T-helper 2 cell treated with Interferon-gamma antibody and Interleukin-4, amounts not matched to agents 5 μg/mL and 100 μg/mL, for 36 hours (primary cell): ENCODE results near the gene USP8.

ENCODE experiments used
- DNase-seq: peaks from one replicate; pipeline ENCODE4 v3.0.0; 2021; ENCODE audit warnings: low spot score
- H3K27ac Mint-ChIP-seq: one replicate; pipeline ENCODE4 v1.8.0; 2021; ENCODE audit warnings: mild to moderate bottlenecking, mixed read lengths
- H3K27me3 Mint-ChIP-seq: one replicate; pipeline ENCODE4 v1.8.0; 2021; ENCODE audit warnings: low read depth, mixed read lengths
- H3K36me3 Mint-ChIP-seq: one replicate; pipeline ENCODE4 v1.8.0; 2021; ENCODE audit warnings: low read depth, mixed read lengths
- H3K4me1 Mint-ChIP-seq: one replicate; pipeline ENCODE4 v1.8.0; 2021; ENCODE audit warnings: low read depth, mixed read lengths
- H3K4me3 Mint-ChIP-seq: one replicate; pipeline ENCODE4 v1.8.0; 2022; ENCODE audit warnings: mild to moderate bottlenecking, moderate library complexity, mixed read lengths
- H3K9me3 Mint-ChIP-seq: one replicate; pipeline ENCODE4 v1.8.0; 2021; ENCODE audit warnings: mixed read lengths

Gene USP8

DNA sequence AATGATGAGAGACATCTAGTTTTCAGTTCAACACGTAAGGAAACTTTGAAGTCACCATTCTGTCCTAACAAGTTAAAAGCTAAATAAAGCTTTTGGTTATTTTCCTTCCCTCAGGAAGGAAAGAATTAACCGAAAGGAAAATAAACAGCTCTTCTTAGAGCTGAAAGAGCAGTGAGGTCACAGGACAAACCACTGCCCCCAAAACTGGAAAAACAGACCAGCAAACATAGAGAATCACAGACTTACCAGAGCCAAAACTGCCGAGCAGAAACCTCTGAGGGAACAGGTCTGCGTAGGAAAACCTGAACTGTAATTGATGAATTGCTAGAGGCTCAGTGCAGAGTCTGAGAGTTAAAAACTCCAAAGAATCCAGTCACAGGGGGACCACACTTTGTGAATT lies 107.6 kb downstream of the USP8 start:
- Mint-ChIP-seq H3K27ac (no peak overlapping the region), H3K4me1 (peaks cover 7% of the 10 kb centered on the region), H3K4me3 (no peak overlapping the region), H3K9me3 (no peaks in the 10 kb centered on the region), H3K27me3 (no peaks in the 10 kb centered on the region), H3K36me3 (no peaks in the 10 kb centered on the region)
- no peak for DNase-seq

- Mint-ChIP-seq H3K4me3 (no peak overlapping the region), H3K9me3 (no peaks in the 10 kb centered on the region), H3K27me3 (peaks cover 5% of the 10 kb centered on the region), H3K27ac (no peak overlapping the region), H3K4me1 (peaks cover 13% of the 10 kb centered on the region), H3K36me3 (no peaks in the 10 kb centered on the region)
- no peak for DNase-seq
These were observed 118.6 kb downstream of the USP8 start for GRCh38 chr15:50542887-50543210.

DNA sequence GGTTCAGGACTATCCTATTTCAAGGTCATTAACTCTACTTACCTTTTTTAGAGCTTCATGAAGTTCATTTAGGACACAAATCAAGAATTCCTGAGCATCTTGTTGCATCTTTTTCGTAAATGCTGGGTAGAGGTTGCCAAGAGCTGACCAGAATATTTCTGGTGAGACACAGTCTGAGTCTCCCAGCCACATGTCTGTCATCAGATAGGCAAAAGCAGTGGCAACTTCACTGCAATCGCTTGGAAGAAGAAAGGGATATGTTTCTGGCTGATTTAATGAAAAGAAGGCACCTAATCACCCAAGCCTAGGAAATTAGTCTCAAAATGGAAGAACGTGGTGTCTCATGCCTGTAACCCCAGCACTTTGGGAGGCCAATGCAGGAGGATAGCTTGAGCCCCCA lies 119.4 kb downstream of the USP8 start:
- DNase-seq, result no peak
- H3K4me3 Mint-ChIP-seq, result no peak overlapping the region
- H3K27me3 Mint-ChIP-seq, result peaks cover 5% of the 10 kb centered on the region
- H3K36me3 Mint-ChIP-seq, result no peaks in the 10 kb centered on the region
- H3K4me1 Mint-ChIP-seq, result peaks cover 13% of the 10 kb centered on the region
- no peaks in the 10 kb centered on the region for H3K9me3 Mint-ChIP-seq
- H3K27ac Mint-ChIP-seq, result no peak overlapping the region

DNA sequence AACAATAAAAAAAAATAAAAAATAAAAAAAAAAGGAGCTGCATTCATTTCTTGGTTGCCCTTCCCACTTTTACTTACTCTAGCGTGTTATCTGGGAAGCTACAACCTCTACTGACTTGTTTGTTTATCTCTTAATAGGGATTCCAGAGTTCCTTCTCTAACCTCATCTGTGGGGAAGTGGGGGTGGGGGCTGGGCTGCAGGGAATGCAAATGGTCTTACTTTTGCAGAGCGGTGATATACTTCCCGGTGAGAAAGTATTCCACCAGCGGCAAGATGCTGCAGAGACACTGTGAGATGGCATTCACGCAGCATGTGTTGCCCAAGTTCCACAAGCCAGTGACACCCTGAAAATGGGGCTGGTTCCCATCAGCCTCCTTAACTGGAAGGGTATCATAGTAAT lies 120.2 kb downstream of the USP8 start:
- H3K27ac Mint-ChIP-seq, result no peak overlapping the region
- DNase-seq, result no peak
- H3K36me3 Mint-ChIP-seq, result no peaks in the 10 kb centered on the region
- peaks cover 5% of the 10 kb centered on the region for H3K27me3 Mint-ChIP-seq
- no peaks in the 10 kb centered on the region for H3K9me3 Mint-ChIP-seq
- H3K4me3 Mint-ChIP-seq, result no peak overlapping the region
- peaks cover 13% of the 10 kb centered on the region for H3K4me1 Mint-ChIP-seq

- Mint-ChIP-seq H3K9me3 (no peaks in the 10 kb centered on the region), H3K27ac (no peak within 1 kb of the TSS), H3K27me3 (peaks cover 2% of the 10 kb centered on the region), H3K4me3 (no peak within 1 kb of the TSS), H3K4me1 (peaks cover 13% of the 10 kb centered on the region), H3K36me3 (no peaks in the 10 kb centered on the region)
- DNase-seq, result no peak
These were observed 122.4 kb downstream of the USP8 start, which contains the start of gene USP50 for GRCh38 chr15:50546566-50546965. Gene USP50 (minus strand): TSS chr15:50546666. CDS start chr15:50546525, 141 bp downstream.

DNA sequence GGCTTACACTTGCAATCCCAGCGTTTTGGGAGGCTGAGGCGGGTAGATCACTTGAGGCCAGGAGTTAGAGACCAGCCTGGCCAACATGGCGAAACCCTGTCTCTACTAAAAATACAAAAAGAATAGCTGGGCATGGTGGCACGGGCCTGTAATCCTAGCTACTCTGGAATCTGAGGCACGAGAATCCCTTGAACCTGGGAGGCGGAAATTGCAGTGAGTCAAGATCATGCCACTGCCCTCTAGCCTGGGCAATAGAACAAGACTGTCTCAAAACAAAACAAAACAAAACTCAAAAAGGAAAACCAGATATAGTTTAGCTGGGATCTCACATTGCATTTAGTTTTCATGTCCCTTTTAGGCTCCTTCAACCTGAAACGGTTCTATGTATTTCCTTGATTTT lies 125.1 kb downstream of the USP8 start:
- peaks cover 17% of the 10 kb centered on the region for H3K4me1 Mint-ChIP-seq
- DNase-seq, result no peak
- no peak overlapping the region for H3K4me3 Mint-ChIP-seq
- no peak overlapping the region for H3K27ac Mint-ChIP-seq
- H3K9me3 Mint-ChIP-seq, result no peaks in the 10 kb centered on the region
- H3K36me3 Mint-ChIP-seq, result peaks cover 8% of the 10 kb centered on the region
- no peaks in the 10 kb centered on the region for H3K27me3 Mint-ChIP-seq

- Mint-ChIP-seq H3K4me1 (peaks cover 18% of the 10 kb centered on the region), H3K27ac (no peak overlapping the region), H3K4me3 (no peak overlapping the region), H3K36me3 (peaks cover 21% of the 10 kb centered on the region), H3K9me3 (no peaks in the 10 kb centered on the region), H3K27me3 (no peaks in the 10 kb centered on the region)
- DNase-seq, result no peak
These were observed 128.0 kb downstream of the USP8 start for GRCh38 chr15:50552238-50552637.

DNA sequence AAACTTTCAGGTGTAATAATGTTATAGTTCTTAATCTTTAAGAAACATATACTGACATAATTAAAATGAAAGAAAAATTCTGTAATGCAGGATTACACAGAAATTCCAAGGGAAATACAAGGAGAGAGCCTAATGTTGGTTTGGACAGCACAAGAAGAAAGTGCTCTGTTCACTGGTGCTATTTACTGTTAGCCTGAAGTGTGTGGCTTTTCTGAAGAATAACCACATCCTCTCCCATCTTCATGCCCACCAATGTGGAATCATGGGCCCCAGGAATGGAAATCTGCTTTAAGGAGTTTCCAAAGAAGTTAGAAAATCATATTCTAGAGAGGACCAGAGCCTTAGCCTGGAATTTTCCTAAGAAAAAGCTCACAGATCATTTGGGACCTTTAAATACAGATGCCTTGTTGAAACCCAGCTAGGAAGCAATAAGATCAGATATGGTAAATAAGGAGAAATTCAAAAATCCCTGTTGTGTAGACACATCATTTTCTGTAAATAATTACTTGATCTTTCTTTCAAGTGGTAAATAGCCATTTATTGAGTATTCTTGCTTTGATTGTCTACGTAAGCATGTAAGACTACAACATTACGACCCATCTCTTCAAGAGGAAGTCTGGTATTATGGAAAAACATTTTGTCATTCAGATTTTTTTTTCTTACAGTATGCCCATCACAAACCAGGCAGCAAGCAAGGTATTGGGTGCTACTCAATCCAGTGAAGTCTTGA lies 132.6 kb downstream of the USP8 start:
- Mint-ChIP-seq H3K27ac (peak overlapping the region; percentile 60), H3K4me3 (peak overlapping the region; percentile 10), H3K36me3 (peaks cover 43% of the 10 kb centered on the region), H3K9me3 (no peaks in the 10 kb centered on the region), H3K4me1 (peaks cover 22% of the 10 kb centered on the region), H3K27me3 (no peaks in the 10 kb centered on the region)
- no peak for DNase-seq

GRCh38 chr15:50558012-50558411 lies 133.8 kb downstream of the USP8 start:
- H3K4me3 Mint-ChIP-seq, result no peak overlapping the region
- H3K27ac Mint-ChIP-seq, result no peak overlapping the region
- H3K36me3 Mint-ChIP-seq, result peaks cover 49% of the 10 kb centered on the region
- DNase-seq, result no peak
- H3K9me3 Mint-ChIP-seq, result no peaks in the 10 kb centered on the region
- H3K27me3 Mint-ChIP-seq, result no peaks in the 10 kb centered on the region
- peaks cover 29% of the 10 kb centered on the region for H3K4me1 Mint-ChIP-seq

DNA sequence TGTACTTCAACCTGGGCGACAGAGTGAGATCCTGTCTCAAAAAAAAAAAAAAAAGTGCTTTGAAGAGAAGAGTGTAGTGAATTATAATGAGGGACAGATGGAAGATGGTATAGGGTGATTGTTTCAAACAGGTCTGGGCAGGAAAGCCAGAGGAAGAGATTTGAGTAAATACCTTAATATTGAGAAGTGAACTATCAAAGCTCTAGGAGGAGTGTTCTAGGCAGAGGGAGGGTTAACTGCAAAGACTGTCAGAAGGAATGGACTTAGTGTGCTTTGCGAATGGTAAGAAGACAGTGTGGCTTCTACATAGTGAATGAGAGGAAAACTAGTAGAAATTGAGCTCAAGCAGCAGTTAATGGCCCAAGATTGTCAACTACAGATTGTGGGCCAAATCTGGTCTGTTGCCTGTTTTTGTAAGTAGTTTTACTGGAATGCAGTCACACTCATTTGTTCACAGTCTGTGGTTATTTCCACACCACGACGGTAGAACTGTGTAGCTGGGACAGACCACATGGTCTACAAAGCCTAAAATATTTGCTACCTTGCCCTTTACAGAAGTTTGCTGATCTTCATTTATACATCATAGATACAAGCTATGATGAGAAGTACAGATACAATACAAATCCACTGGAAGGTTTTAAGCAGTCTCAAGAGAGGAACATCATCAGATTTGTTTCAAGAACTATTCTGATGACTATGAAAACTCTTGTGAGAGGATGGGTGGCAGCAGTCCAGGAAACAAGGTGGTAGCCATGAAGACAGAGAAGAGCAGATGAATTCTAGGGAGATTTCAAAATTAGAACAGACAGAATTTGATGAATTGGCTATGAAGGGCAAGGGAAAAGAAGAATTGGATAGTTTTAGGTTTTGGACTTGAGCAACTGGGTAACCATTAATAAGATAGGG lies 138.8 kb downstream of the USP8 start:
- Mint-ChIP-seq H3K4me3 (peak overlapping the region; percentile 51), H3K36me3 (peaks cover 53% of the 10 kb centered on the region), H3K9me3 (no peaks in the 10 kb centered on the region), H3K27me3 (no peaks in the 10 kb centered on the region), H3K27ac (peak overlapping the region; percentile 78), H3K4me1 (peaks cover 21% of the 10 kb centered on the region)
- DNase-seq, result peak; percentile 51

DNA sequence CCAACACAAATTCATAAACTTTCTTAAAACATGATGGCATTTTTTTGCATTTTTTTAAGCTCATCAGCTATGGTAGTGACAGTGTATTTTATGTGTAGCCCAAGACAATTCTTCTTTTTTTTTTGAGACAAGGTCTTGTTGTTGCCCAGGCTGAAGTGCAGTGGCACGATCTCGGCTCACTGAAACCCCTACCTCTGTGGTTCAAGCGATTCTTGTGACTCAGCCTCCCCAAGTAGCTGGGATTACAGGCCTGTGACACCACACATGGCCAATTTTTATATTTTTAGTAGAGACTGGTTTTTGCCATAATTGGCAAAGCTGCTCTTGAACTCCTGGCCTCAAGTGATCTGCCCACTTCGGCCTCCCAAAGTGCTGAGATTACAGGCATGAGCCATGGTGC lies 139.6 kb downstream of the USP8 start:
- Mint-ChIP-seq H3K9me3 (no peaks in the 10 kb centered on the region), H3K36me3 (peaks cover 56% of the 10 kb centered on the region), H3K27me3 (no peaks in the 10 kb centered on the region), H3K27ac (peak overlapping the region; percentile 78), H3K4me3 (no peak overlapping the region), H3K4me1 (peaks cover 21% of the 10 kb centered on the region)
- DNase-seq, result no peak
